ENCODE measurements around the gene NNT.
"Not testable (repeated sequence)": the region's sequence is repeated elsewhere in the genome, so short reads cannot be mapped to it uniquely, and the experiment has no call there.

NNT gene

GRCh38 chr5:43712081-43712480 lies 109.1 kb downstream of the NNT start:
- no peak for DNase-seq (ENCODE audit: low spot score)

GRCh38 chr5:43719783-43720182 lies 116.8 kb downstream of the NNT start:
- DNase-seq (ENCODE audit: low spot score), result not testable (repeated sequence)

GRCh38 chr5:43728581-43728980 lies 125.6 kb downstream of the NNT start:
- no peak for DNase-seq (ENCODE audit: low spot score)

GRCh38 chr5:43729846-43730478 lies 127.0 kb downstream of the NNT start:
- DNase-seq (ENCODE audit: low spot score), result peak; percentile 13

GRCh38 chr5:43730832-43731342 lies 127.9 kb downstream of the NNT start:
- no peak for DNase-seq (ENCODE audit: low spot score)

- no peak for DNase-seq (ENCODE audit: low spot score)
Measured at GRCh38 chr5:43731573-43731972, 128.6 kb downstream of the NNT start.

GRCh38 chr5:43745923-43746548 lies 143.1 kb downstream of the NNT start:
- not testable (repeated sequence) for DNase-seq (ENCODE audit: low spot score)

GRCh38 chr5:43750809-43751208 lies 147.8 kb downstream of the NNT start:
- DNase-seq (ENCODE audit: low spot score), result no peak

- DNase-seq (ENCODE audit: low spot score), result no peak
Measured at GRCh38 chr5:43753069-43753468, 150.1 kb downstream of the NNT start.

All from AG20443 (cell line).